GM23338 (cell line): ENCODE measurements around the gene MFSD6L. TPM values are rescaled to one million over a fixed set of nuclear protein-coding genes. Genes with fewer than 3 reads are reported as not detected.

Experiments
- ATAC-seq: fragments of 200-7000 bp; cut with Tn5 transposase; 3 replicates; pipeline ENCODE4 v1.9.1; 2020
- DNase-seq: peaks from one replicate; pipeline ENCODE4 v3.0.0-alpha.2; 2015; ENCODE audit warnings: low spot score
- H2AFZ ChIP-seq: fragments of 200-600 bp; sonication (generic); 2 replicates; pipeline ENCODE4 v1.8.0; 2016; ENCODE audit warnings: antibody characterized with exemption, mild to moderate bottlenecking, moderate library complexity
- H3F3A ChIP-seq: fragments of 200-600 bp; sonication (generic); replicated peaks from 2 replicates; pipeline ENCODE4 v1.8.0; 2017; ENCODE audit warnings: antibody characterized with exemption, mixed run types, low read depth
- H3K27ac ChIP-seq: fragments of 200-600 bp; sonication (generic); 2 replicates; pipeline ENCODE4 v1.6.1; 2016; ENCODE audit warnings: low read depth
- H3K27me3 ChIP-seq: fragments of 200-600 bp; sonication (generic); 2 replicates; pipeline ENCODE4 v1.8.0; 2016; ENCODE audit warnings: mild to moderate bottlenecking, mixed run types, moderate library complexity; ENCODE audit not compliant: insufficient read depth
- H3K36me3 ChIP-seq: fragments of 200-600 bp; sonication (generic); 2 replicates; pipeline ENCODE4 v1.8.0; 2016; ENCODE audit warnings: mild to moderate bottlenecking; ENCODE audit not compliant: insufficient read depth
- H3K4me1 ChIP-seq: fragments of 200-600 bp; sonication (generic); 2 replicates; pipeline ENCODE4 v1.8.0; 2016; ENCODE audit warnings: mild to moderate bottlenecking, moderate library complexity; ENCODE audit not compliant: insufficient read depth
- H3K4me2 ChIP-seq: fragments of 200-600 bp; sonication (generic); 2 replicates; pipeline ENCODE4 v1.7.1; 2017; ENCODE audit warnings: mixed run types
- H3K4me3 ChIP-seq: fragments of 200-600 bp; sonication (generic); 2 replicates; pipeline ENCODE4 v1.6.1; 2016; ENCODE audit warnings: mixed run types
- H3K79me2 ChIP-seq: fragments of 200-600 bp; sonication (generic); replicated peaks from 2 replicates; pipeline ENCODE4 v1.8.0; 2017; ENCODE audit warnings: mild to moderate bottlenecking; ENCODE audit not compliant: insufficient read depth
- H3K9me2 ChIP-seq: fragments of 200-600 bp; sonication (generic); 2 replicates; pipeline ENCODE4 v1.8.0; 2017; ENCODE audit not compliant: insufficient read depth
- H4K20me1 ChIP-seq: fragments of 200-600 bp; sonication (generic); replicated peaks from 2 replicates; pipeline ENCODE4 v1.8.0; 2017; ENCODE audit warnings: mild to moderate bottlenecking; ENCODE audit not compliant: insufficient read depth
- H3K27ac Mint-ChIP-seq: 2 replicates; pipeline ENCODE4 v1.8.0; 2020; ENCODE audit warnings: inconsistent platforms, mild to moderate bottlenecking, moderate library complexity, mixed read lengths
- H3K27me3 Mint-ChIP-seq: 3 replicates; pipeline ENCODE4 v1.8.0; 2022; ENCODE audit warnings: low read depth, mild to moderate bottlenecking, moderate library complexity, mixed read lengths, inconsistent platforms; ENCODE audit not compliant: insufficient read depth, poor library complexity
- H3K36me3 Mint-ChIP-seq: 3 replicates; pipeline ENCODE4 v1.8.0; 2021; ENCODE audit warnings: low read depth, mild to moderate bottlenecking, inconsistent platforms, moderate library complexity, mixed read lengths
- H3K4me1 Mint-ChIP-seq: 3 replicates; pipeline ENCODE4 v1.8.0; 2020; ENCODE audit warnings: mild to moderate bottlenecking, inconsistent platforms, mixed read lengths
- H3K4me3 Mint-ChIP-seq: 3 replicates; pipeline ENCODE4 v1.8.0; 2021; ENCODE audit warnings: moderate library complexity, mild to moderate bottlenecking, inconsistent platforms, mixed read lengths
- H3K9me3 Mint-ChIP-seq: 3 replicates; pipeline ENCODE4 v1.8.0; 2020; ENCODE audit warnings: moderate library complexity, mild to moderate bottlenecking, inconsistent platforms, mixed read lengths
- CREB1 ChIP-seq: fragments of 250-450 bp; sonication (Bioruptor Pico); IDR thresholded peaks from 2 replicates; pipeline ENCODE4 v1.5.0; 2020; ENCODE audit warnings: low read depth, mild to moderate bottlenecking, moderate library complexity
- CTCF ChIP-seq, 2 experiments: fragments of 200-600 bp in 1 of 2; sonication (generic) in 1 of 2; conservative IDR thresholded peaks; 2 replicates each; pipeline versions ENCODE4 v1.5.1 to v1.6.1; 2016 to 2017; ENCODE audit warnings: antibody characterized with exemption in 2 of 2, low read depth in 2 of 2, mild to moderate bottlenecking in 2 of 2, moderate library complexity in 1 of 2
- ETS1 ChIP-seq: IDR thresholded peaks from 2 replicates; pipeline ENCODE4 v1.6.1; 2016; ENCODE audit warnings: antibody characterized with exemption
- EZH2 ChIP-seq: fragments of 200-600 bp; sonication (generic); IDR thresholded peaks from one replicate; pipeline ENCODE4 v1.8.0; 2017; ENCODE audit warnings: antibody characterized with exemption, mild to moderate bottlenecking, low read depth; ENCODE audit not compliant: unreplicated experiment
- EZH2phosphoT487 ChIP-seq: fragments of 200-600 bp; sonication (generic); IDR thresholded peaks from one replicate; pipeline ENCODE4 v1.8.1; 2018; ENCODE audit warnings: antibody characterized with exemption; ENCODE audit not compliant: unreplicated experiment
- JUNB ChIP-seq: IDR thresholded peaks from one replicate; pipeline ENCODE4 v1.6.1; 2016; ENCODE audit warnings: antibody characterized with exemption; ENCODE audit not compliant: unreplicated experiment
- NANOG ChIP-seq: IDR thresholded peaks from 2 replicates; pipeline ENCODE4 v1.6.1; 2016; ENCODE audit warnings: antibody characterized with exemption, borderline replicate concordance
- POLR2AphosphoS5 ChIP-seq: IDR thresholded peaks from 2 replicates; pipeline ENCODE4 v1.6.1; 2016; ENCODE audit warnings: antibody characterized with exemption, low read depth
- REST ChIP-seq: IDR thresholded peaks from one replicate; pipeline ENCODE4 v1.6.1; 2018; ENCODE audit warnings: antibody characterized with exemption; ENCODE audit not compliant: unreplicated experiment
- STAT1 ChIP-seq: IDR thresholded peaks from one replicate; pipeline ENCODE4 v1.6.1; 2016; ENCODE audit warnings: antibody characterized with exemption; ENCODE audit not compliant: unreplicated experiment
- ZNF114 ChIP-seq: fragments of 250-450 bp; sonication (Bioruptor Pico); IDR thresholded peaks from 2 replicates; pipeline ENCODE4 v1.5.0; 2020; ENCODE audit warnings: mild to moderate bottlenecking, moderate library complexity
- ZNF331 ChIP-seq: fragments of 250-450 bp; sonication (Bioruptor Pico); IDR thresholded peaks from 2 replicates; pipeline ENCODE4 v1.5.0; 2020; ENCODE audit warnings: low read depth, mild to moderate bottlenecking, moderate library complexity
- ZNF462 ChIP-seq: fragments of 250-450 bp; sonication (Bioruptor Pico); IDR thresholded peaks from 2 replicates; pipeline ENCODE4 v1.5.0; 2020; ENCODE audit warnings: mild to moderate bottlenecking, moderate library complexity
- polyA plus RNA-seq: library from polyadenylated mRNA; unstranded; fragments of >200 nt; fragmentation: Nextera tagmentation; extraction: Ambion mirVana; gene quantifications from 2 replicates; pipeline ENCODE4 v1.2.1, GENCODE V29; 2016
- total RNA-seq: library from RNA; depleted of rRNA; stranded (reverse); fragments of >200 nt; shearing (Covaris generic); gene quantifications from 2 replicates; pipeline ENCODE4 v1.2.3, GENCODE V29; 2014

The MFSD6L gene
- total and polyA plus RNA-seq, 2 experiments from 2014 or later: 0.52 to 2.8 TPM

GRCh38 chr17:8821446-8822105 lies 22.4 kb upstream of the MFSD6L start:
- Histone ChIP-seq H3K36me3 (no peaks in the 10 kb centered on the region), H3K4me2 (no peak overlapping the region), H3K27me3 (no peaks in the 10 kb centered on the region), H3K4me3 (no peak overlapping the region), H3F3A (no peaks in the 10 kb centered on the region), H3K9me2 (no peaks in the 10 kb centered on the region), H3K27ac (no peak overlapping the region), H4K20me1 (no peaks in the 10 kb centered on the region), H2AFZ (no peak overlapping the region), H3K4me1 (no peaks in the 10 kb centered on the region), H3K79me2 (no peaks in the 10 kb centered on the region)
- H3K27ac Mint-ChIP-seq: no peak overlapping the region
- no peak for TF ChIP-seq EZH2
- TF ChIP-seq POLR2AphosphoS5: no peak
- TF ChIP-seq ZNF114 (CRISPR knock-in tag): no peak
- TF ChIP-seq NANOG: no peak
- TF ChIP-seq STAT1: no peak
- TF ChIP-seq REST: no peak
- TF ChIP-seq EZH2phosphoT487: no peak
- no peak for TF ChIP-seq CREB1 (CRISPR knock-in tag)
- TF ChIP-seq JUNB: no peak
- TF ChIP-seq CTCF (conservative IDR thresholded peaks at IDR 0.05; ENCODE audit: low read depth in 2 of 2): no peak
- TF ChIP-seq ETS1: no peak
- TF ChIP-seq ZNF331 (CRISPR knock-in tag): no peak
- TF ChIP-seq ZNF462 (CRISPR knock-in tag): no peak
- no peak overlapping the region for H3K4me3 Mint-ChIP-seq
- no peak for ATAC-seq
- H3K4me1 Mint-ChIP-seq: no peaks in the 10 kb centered on the region; the same call in 2 of the 3 replicates
- DNase-seq: no peak
- peaks cover 9% of the 10 kb centered on the region for H3K27me3 Mint-ChIP-seq
- peaks cover 7% of the 10 kb centered on the region; the same call in 1 of the 3 replicates for H3K9me3 Mint-ChIP-seq
- H3K36me3 Mint-ChIP-seq: no peaks in the 10 kb centered on the region
